COLO668 (cell line): ENCODE measurements around the gene ZNF780A.
"Not testable (repeated sequence)": the region's sequence is repeated elsewhere in the genome, so short reads cannot be mapped to it uniquely, and the experiment has no call there.

Experiments used
- DNase-seq: peaks from one replicate; lab custom pipeline; 2025; ENCODE audit not compliant: unreplicated experiment; lab: John Stamatoyannopoulos, UW

Gene ZNF780A

DNA sequence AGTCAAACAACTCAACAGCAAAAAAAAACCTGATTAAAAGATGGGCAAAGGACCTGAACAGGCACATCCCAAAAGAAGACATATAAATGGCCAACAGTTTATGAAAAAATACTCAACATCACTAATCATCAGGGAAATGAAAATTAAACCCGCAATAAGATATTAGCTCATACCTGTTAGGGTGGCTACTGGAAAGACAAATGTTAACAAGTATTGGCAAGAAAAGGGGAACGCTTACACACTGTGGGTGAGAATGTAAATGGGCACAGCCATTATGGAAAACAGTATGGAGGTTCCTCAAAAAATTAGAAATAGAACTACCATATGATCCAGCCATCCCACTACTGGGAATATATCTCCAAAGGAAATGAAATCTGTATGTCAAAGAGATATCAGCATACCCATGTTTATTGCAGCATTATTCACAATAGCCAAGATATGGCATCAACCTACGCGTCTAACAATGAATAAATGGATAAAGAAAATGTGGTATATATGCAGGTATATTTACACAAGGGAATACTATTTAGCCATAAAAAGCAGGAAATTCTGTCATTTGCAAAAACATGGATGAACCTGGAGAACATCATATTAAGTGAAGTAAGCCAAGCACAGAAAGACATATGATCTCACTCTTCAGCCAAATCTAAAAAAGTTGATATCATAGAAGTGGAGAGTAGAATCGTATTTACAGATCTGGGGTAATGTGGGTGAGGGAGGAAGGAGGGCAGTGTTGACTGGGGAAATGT is 2.3 kb downstream of the ZNF780A start:
- no peak for DNase-seq

DNA sequence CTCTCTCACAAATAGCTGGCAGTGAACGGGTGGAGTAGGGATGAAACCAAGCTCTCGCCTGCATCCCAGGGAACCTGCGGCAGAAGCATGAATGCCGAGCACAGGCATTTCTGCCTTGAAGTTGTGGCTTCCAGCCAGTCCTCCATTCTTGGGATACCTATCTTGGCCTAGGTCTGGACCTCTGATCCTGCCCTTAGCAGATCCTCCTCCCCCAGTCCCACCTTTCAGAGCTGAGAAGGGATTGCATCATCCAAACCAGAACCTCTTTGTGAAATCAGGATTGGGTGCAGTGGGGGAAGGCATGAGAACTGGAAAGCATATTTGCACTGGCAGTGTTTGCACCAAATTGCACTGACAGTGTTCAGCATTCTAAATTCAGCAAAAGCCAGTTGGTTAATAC is 5.8 kb downstream of the ZNF780A start:
- DNase-seq: no peak

DNA sequence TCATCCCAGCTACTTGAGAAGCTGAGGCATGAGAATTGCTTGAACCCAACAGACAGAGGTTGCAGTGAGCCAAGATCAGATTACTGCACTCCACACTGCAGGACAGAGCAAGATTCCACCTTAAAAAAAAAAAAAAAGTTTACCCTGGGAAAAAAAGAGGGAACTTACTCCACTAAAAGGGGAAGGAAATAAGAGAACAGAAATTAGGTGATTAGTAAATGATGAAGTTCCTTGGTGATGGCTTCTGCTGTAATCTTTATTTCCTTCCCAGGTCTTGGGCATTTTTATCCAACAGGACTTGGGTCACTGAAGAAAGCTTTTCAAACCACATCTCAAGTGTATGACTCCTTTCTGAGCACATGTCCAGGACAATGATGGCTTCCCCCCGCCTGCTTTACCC is 9.3 kb downstream of the ZNF780A start:
- no peak for DNase-seq

DNA sequence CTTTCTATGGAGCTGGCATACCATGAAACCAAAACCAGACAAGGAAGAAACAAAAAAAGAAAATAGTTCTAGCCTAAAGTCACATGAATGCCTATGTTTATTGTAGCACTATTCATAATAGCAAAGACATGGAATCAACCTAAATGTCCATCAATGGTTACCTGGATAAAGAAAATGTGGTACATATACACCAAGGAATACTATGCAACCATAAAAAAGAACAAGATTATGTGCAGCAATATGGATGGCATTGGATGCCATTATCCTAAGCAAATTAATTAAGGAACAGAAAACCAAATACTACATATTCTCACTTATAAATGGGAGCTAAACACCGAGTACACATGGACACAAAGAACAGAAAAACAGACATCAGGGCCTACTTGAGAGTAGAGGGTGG is 10.5 kb downstream of the ZNF780A start:
- no peak for DNase-seq

DNA sequence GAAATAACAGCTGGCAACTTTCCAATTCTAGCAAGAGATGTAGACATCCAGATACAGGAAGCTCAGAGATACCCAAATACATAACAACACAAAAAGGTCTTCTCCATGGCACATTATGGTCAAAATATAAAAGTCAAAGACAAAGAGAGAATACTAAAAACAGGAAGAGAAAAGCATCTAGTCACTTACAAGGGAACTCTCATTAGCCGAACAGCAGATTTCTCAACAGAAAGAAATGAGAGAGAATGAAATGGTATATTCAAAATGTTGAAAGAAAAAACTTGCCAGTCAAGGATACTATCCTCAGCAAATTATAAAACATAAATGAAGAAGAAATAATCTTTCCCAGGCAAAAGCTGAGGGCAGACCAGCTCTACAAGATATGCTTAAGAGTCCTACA is 12.4 kb downstream of the ZNF780A start:
- no peak for DNase-seq

DNA sequence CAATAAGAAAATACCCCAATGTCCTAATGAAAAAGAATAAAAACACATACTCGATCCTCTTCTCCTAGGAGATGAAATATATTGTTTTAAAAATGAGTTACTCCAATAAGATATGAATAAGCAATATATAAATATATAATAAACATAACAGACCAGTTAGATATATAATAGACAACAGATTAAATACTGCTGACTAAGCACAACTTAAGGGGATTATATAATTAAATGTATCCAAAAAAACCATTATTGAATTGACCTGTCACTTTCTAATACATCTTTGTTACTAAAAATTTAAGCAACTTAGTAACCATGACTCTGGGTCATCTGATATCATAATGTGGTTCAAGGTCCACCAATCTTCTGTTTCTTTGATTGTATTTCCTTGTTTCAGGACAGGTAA is 20.7 kb downstream of the ZNF780A start:
- DNase-seq: no peak

DNA sequence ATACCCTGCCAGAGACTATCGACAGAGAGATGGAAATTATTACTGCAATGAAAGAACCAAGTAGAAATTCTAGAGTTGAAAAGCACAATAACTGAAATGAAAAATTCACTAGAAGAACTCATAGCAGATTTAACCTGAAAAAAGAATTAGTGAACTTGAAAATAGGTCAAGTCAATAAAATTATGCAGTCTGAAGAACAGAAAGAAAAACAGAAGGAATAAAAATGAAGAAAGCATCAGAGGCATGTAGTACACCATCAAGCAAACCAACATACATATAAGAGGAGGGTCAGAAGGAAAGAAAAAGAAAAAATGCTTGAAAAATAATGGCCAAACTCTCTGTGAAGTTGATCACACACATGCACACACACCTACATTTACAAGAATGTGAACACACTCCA is 31.1 kb downstream of the ZNF780A start:
- no peak for DNase-seq

DNA sequence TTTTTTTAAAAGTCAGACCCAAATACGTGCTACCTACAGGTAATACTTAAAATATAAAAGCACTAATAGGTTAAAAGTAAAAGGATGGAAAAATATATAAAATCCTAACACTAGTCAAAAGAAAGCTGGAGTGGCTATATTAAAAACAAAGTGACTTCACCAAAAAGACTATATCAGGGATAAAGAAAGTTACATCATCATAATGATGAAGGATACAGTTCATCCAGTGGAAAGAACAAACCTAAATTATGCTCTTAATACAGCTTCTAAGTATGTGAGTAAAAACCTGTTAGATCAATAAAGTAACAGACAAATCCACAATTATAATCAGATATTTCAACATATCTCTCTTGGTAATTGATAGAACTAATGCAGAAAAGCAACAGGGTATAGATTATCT is 33.6 kb downstream of the ZNF780A start:
- DNase-seq: no peak

DNA sequence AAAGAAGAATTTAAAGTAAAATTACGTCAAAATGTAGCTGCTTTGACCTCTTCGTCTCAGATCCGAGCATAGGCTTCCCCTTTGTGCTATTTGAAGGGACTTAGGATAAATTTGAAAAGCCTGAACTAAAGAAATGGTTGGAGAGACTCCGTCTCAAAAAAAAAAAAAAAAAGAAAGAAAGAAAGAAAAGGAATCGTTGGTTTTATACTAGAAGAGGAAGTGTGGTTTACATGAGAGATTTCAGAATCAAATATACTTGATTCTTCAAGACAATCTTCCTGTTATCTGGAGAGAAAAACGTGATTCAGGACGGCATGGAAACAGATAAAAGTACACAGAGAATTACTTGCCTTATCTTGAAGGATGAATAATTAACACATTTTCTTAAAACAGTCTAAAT is 34.2 kb downstream of the ZNF780A start:
- DNase-seq: no peak

DNA sequence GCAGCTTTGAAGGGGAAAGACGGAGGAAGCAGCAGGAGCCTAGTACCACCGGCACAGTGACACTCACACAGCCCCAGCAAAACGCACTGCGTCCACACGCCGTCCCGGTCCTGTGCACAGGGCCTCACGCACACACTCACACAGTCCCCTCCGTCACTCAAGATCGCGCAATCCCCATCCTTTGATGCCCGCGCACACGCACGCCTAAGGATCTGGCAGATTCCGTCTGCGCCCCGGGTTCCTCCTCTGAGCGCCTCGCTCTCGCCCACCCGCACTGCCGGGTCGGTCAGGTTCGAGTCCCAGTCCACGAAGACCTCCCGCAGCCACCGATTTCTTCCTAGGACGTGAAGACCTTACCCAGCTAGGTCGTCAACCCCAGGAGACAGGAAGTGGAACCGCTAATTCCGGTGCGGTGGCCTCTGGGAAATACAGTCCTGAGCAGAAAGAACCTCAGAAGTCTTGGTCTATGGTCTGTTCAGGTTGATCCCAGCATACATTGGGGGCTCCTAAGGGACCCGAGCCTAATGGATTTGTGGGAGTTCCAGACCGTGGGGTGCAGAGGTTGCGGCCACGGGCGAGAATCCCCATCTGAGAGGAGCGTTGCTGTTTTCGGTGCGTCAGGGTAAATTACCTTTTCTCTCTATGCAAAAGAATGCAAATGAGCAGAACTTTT is 34.8 kb downstream of the ZNF780A start, which contains the start of gene ZNF780B:
TSS of gene ZNF780B (minus strand) at position 400 of the 673 bp plus-strand sequence. CDS start 5,899 bp downstream, outside the sequence.
- DNase-seq: peak; percentile 59

DNA sequence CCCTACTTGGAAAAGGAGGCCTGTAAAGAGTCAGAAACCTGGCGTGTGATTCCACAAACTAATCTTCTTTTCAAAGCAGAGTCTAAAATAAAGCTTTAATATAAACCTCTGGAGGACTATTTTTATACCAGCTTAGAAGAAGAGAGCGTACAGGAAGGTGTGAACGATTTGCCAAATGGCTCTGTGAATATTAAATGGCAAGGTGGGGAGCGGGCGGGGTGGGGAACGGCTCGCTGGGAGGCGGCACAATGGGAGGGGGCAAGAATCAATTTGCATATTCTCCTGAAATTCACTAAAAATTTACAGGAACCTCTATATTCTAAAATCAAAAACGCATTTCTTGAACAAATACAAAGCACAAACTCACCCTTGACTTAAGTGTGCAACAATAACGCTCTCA is 35.7 kb downstream of the ZNF780A start:
- DNase-seq: no peak

DNA sequence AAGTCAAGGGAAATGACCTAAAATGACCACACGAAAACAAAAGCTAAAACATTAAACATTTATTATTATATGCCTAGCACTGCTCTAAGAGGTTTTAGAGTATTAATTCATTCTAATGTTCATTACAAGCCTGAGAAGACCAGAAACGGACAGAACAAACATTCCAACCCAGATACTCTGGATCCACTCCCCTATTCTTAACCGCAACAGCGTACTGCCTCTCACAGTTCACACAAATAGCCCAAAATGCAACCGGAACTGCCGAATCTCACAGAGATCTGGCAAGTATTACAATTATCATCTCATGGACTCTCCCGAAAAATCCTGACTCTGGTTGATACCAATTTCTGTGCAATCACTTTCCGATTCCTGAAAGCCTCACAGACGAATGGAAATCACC is 36.1 kb downstream of the ZNF780A start:
- no peak for DNase-seq

DNA sequence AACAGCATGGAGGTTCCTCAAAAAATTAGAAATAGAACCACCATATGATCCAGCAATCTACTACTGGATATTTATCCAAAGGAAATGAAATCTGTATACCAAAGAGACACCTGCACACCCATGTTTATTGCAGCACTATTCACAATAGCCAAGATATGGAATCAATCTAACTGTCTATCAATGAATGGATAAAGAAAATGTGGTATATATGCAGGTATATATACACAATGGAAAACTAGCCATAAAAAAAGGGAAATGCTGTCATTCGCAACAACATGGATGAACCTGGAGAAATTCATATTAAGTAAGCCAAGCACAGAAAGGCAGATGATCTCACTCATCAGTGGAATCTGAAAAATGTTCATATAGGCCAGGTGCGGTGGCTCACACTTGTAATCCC is 37.3 kb downstream of the ZNF780A start:
- no peak for DNase-seq

DNA sequence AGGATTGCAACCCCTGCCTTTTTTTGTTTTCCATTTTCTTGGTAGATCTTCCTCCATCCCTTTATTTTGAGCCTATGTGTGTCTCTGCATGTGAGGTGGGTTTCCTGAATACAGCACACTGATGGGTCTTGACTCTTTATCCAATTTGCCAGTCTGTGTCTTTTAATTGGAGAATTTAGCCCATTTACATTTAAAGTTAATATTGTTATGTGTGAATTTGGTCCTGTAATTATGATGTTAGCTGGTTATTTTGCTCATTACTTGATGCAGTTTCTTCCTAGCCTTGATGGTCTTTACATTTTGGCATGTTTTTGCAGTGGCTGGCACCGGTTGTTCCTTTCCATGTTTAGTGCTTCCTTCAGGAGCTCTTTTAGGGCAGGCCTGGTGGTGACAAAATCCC is 49.0 kb downstream of the ZNF780A start:
- DNase-seq: not testable (repeated sequence)

DNA sequence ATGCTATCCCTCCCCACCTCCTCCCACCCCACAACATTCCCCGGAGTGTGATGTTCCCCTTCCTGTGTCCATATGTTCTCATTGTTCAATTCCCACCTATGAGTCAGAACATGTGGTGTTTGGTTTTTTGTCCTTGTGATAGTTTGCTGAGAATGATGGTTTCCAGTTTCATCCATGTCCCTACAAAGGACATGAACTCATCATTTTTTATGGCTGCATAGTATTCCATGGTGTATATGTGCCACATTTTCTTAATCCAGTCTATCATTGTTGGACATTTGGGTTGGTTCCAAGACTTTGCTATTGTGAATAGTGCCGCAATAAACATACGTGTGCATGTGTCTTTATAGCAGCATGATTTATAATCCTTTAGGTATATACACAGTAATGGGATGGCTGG is 52.7 kb downstream of the ZNF780A start:
- not testable (repeated sequence) for DNase-seq

DNA sequence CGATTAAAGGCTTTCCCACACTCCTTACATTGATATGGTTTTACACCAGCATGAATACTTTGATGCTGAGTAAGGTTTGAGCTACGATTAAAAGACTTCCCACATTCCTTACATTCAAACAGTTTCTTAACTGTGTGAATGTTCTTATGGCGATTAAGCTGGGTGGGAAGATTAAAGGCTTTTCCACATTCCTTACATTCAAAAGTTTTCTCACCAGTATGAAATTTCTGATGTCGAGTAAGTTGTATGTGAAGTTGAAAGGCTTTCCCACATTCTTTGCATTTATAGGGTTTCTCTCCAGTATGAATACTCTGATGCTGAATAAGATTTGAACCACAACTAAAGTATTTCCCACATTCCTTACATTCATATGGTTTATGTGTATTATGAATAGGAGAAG is 54.7 kb downstream of the ZNF780A start:
- DNase-seq: no peak

DNA sequence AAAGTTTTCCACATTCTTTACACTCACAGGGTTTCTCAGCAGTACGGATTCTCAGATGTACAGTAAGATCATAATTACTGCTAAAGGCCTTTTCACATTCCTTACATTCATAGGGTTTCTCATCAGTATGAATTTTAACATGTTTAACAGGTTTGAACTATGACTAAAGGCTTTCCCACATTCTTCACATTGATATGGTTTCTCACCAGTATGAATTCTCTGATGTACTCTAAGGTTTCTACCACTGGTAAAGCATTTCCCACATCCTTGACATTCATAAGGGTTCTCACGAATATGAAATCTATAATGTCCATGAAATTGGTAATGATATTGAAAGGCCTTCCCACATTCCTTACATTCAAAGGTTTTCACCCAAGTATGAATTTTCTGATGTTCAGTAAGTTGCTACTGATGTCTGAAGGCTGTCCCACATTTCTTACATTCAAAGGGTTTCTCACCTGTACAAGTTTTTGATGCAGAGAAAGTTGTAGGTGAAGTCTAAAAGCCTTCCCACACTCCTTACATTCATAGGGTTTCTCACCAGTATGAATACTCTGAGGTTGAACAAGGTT is 56.7 kb downstream of the ZNF780A start:
- no peak for DNase-seq

DNA sequence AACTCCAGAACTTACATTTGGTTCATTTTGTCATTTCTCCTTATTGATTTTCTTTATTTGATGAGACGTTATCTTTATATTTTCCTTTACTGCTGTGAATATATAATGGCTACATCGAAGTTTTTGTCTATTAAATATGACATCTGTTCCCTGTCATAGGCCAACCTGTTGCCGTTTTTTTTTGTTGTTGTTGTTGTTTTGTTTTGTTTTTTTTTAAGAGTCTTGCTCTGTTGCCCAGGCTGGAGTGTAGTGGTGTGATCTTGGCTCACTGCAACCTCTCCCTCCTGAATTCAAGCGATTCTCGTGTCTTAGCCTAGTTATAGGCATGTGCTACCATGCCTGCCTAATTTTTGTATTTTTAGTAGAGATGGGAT is 64.2 kb downstream of the ZNF780A start:
- no peak for DNase-seq

DNA sequence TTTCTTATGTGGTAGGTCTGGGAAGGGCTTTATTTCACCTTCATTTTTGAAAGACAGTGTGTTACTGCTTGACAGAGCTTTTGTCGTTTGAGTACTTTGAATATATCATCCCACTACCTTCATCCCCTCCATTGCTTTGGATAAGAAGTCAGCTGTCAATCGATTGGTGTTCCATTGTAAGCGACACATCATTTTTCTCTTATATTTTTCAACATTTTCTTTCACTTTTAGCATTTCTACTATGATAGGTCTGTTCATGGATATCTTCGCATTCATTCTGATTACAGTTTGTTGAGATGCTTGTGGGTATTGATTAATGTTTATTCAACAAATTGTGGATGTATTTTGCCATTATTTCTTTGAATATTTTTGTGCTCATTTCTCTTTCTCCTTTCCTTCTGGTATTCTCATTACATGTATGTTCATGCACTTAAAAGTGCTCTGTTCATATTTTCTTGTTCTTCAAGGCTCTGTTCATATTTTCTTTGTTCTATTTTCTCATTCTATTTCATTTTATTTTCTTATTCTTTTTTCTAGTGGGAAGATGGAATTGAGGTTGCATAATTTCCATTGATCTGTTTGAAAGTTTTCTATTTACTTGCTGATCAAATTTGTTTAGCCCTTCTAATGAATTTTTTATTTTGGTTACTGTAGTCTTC is 64.7 kb downstream of the ZNF780A start:
- DNase-seq: no peak

DNA sequence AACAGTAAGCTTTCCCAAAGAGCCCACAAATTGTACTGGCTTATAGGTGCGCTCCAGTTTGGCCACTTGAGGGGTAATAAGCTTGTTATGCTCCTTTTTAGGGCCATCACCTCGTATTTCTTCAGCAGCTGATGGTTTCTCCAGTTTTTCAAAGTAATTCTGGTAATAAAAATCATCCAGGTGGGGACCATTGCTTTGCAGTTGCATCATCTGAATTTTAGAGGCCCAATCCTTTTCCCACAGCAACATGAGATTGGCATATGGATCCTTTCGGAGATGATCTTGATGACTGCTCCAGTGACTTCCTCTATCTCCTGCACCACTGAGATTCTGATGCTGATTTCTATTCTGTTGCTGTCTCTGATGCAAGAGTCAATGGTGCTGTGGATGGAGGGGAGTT is 66.8 kb downstream of the ZNF780A start:
- DNase-seq: no peak
